ENCODE results near the gene ECI2.

- TF ChIP-seq CTCF (IDR thresholded peaks at IDR 0.05; ENCODE audit: poor library complexity) (no peak), EZH2 (IDR thresholded peaks at IDR 0.05; ENCODE audit: borderline replicate concordance) (no peak), EZH2phosphoT487 (IDR thresholded peaks at IDR 0.05; ENCODE audit: low read depth, severe bottlenecking, unreplicated experiment) (no peak)
Observed at GRCh38 chr6:4157506-4157905, 22.1 kb upstream of the ECI2 start.

Measured in hepatocyte (in vitro differentiated cells).